Activated naive CD8-positive, alpha-beta T cell (primary cell): ENCODE measurements around the gene TTC7B.

Experiments
- H3K27ac Mint-ChIP-seq: one replicate; pipeline ENCODE4 v1.8.0; 2021; ENCODE audit warnings: mixed read lengths
- H3K27me3 Mint-ChIP-seq: one replicate; pipeline ENCODE4 v1.8.0; 2021; ENCODE audit warnings: mixed read lengths
- H3K36me3 Mint-ChIP-seq: one replicate; pipeline ENCODE4 v1.8.0; 2021; ENCODE audit warnings: mixed read lengths
- H3K4me1 Mint-ChIP-seq: one replicate; pipeline ENCODE4 v1.8.0; 2021; ENCODE audit warnings: low read depth, mixed read lengths
- H3K4me3 Mint-ChIP-seq: one replicate; pipeline ENCODE4 v1.8.0; 2021; ENCODE audit warnings: mild to moderate bottlenecking, mixed read lengths
- H3K9me3 Mint-ChIP-seq: one replicate; pipeline ENCODE4 v1.8.0; 2021; ENCODE audit warnings: low read depth, mixed read lengths

Gene TTC7B

GRCh38 chr14:90611936-90612335 lies 204.3 kb downstream of the TTC7B start:
- Mint-ChIP-seq H3K36me3 (no peaks in the 10 kb centered on the region), H3K9me3 (no peaks in the 10 kb centered on the region), H3K27ac (no peak overlapping the region), H3K4me1 (no peaks in the 10 kb centered on the region), H3K4me3 (no peak overlapping the region), H3K27me3 (no peaks in the 10 kb centered on the region)

DNA sequence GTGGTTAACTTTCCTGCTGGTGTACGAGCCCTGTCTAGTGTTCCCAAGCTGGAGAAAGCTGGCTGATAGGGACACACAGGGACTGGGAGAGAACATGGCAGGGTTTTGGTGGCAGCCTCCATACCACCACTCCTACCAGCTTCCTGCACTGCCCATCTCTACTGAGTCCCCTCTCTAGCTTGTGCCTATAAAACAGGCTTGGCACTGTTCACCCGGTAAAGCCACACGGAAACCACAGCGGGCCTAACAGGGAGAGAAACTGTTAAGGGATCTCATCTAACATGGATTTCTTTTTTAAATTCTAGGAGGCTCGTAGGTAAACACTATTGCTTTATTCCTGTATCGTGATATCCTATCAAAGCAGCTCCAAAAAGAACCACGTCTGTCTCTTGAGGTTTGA lies 204.7 kb downstream of the TTC7B start:
- Mint-ChIP-seq H3K27me3 (no peaks in the 10 kb centered on the region), H3K4me1 (no peaks in the 10 kb centered on the region), H3K36me3 (no peaks in the 10 kb centered on the region), H3K27ac (no peak overlapping the region), H3K4me3 (no peak overlapping the region), H3K9me3 (no peaks in the 10 kb centered on the region)

GRCh38 chr14:90610346-90611040 lies 205.7 kb downstream of the TTC7B start:
- no peak overlapping the region for H3K27ac Mint-ChIP-seq

GRCh38 chr14:90609376-90609775 lies 206.9 kb downstream of the TTC7B start:
- Mint-ChIP-seq H3K27ac (no peak overlapping the region), H3K27me3 (no peaks in the 10 kb centered on the region), H3K9me3 (no peaks in the 10 kb centered on the region), H3K36me3 (no peaks in the 10 kb centered on the region), H3K4me3 (no peak overlapping the region), H3K4me1 (no peaks in the 10 kb centered on the region)

More at GRCh38 chr14:90610346-90611040, 205.7 kb downstream of the TTC7B start:
- no peaks in the 10 kb centered on the region for H3K36me3 Mint-ChIP-seq
- no peak overlapping the region for H3K4me3 Mint-ChIP-seq
- no peaks in the 10 kb centered on the region for H3K9me3 Mint-ChIP-seq
- H3K27me3 Mint-ChIP-seq, result no peaks in the 10 kb centered on the region
- no peaks in the 10 kb centered on the region for H3K4me1 Mint-ChIP-seq

DNA sequence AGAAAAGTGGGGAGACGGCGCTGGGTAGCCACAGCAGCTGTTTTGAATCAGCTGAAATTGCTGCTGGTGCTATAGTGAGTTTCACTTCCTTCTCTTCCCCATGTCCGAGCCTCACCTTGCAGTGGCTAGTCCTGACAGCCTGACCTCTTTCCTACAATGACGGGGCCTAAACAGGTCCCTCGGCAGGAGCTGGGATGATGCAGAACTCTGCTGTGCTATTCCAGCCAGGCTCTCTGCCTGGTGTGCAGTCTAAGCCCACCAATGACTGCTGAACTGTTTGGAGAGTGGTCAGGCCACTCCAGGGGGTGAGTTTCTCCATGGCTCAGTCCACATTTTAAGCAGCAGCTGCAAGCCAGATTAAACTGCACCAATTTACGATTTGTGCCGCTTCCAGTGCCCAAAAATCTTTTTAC lies 207.3 kb downstream of the TTC7B start:
- H3K4me1 Mint-ChIP-seq, result no peaks in the 10 kb centered on the region
- H3K9me3 Mint-ChIP-seq, result no peaks in the 10 kb centered on the region
- H3K4me3 Mint-ChIP-seq, result no peak overlapping the region
- H3K27me3 Mint-ChIP-seq, result no peaks in the 10 kb centered on the region
- H3K27ac Mint-ChIP-seq, result no peak overlapping the region
- H3K36me3 Mint-ChIP-seq, result no peaks in the 10 kb centered on the region

- Mint-ChIP-seq H3K4me3 (no peak overlapping the region), H3K27ac (no peak overlapping the region), H3K4me1 (no peaks in the 10 kb centered on the region), H3K27me3 (no peaks in the 10 kb centered on the region), H3K36me3 (no peaks in the 10 kb centered on the region), H3K9me3 (no peaks in the 10 kb centered on the region)
Observed at GRCh38 chr14:90608281-90608680, 207.9 kb downstream of the TTC7B start.

GRCh38 chr14:90607141-90607540 lies 209.1 kb downstream of the TTC7B start:
- Mint-ChIP-seq H3K36me3 (no peaks in the 10 kb centered on the region), H3K4me1 (no peaks in the 10 kb centered on the region), H3K27me3 (peaks cover under 1% of the 10 kb centered on the region), H3K27ac (no peak overlapping the region), H3K4me3 (no peak overlapping the region), H3K9me3 (no peaks in the 10 kb centered on the region)

- Mint-ChIP-seq H3K27me3 (peaks cover 2% of the 10 kb centered on the region), H3K9me3 (no peaks in the 10 kb centered on the region), H3K27ac (no peak overlapping the region), H3K4me3 (no peak overlapping the region), H3K4me1 (no peaks in the 10 kb centered on the region), H3K36me3 (no peaks in the 10 kb centered on the region)
Observed at GRCh38 chr14:90606434-90606833, 209.8 kb downstream of the TTC7B start.

DNA sequence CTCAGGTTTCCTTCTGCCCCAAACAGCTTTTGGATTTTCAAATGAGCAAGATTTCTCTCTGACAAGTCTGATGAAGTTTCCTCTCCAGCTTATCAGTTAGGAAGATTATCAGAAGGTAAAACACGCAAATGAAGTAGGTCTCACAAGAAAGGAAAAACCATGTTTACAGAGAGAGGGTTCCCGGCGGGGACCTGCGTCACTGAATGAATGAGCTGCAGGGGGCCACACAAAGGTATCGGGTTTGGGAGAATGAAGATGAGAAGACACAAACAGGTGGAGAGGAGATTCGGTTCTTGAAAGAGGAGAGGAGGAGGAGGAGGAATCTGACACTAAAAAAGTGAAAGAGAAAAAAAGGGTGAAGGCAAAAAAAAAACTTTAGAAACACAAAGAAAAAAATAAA lies 210.8 kb downstream of the TTC7B start:
- Mint-ChIP-seq H3K27ac (no peak overlapping the region), H3K4me3 (no peak overlapping the region), H3K36me3 (no peaks in the 10 kb centered on the region), H3K27me3 (peaks cover 2% of the 10 kb centered on the region), H3K4me1 (no peaks in the 10 kb centered on the region), H3K9me3 (no peaks in the 10 kb centered on the region)

DNA sequence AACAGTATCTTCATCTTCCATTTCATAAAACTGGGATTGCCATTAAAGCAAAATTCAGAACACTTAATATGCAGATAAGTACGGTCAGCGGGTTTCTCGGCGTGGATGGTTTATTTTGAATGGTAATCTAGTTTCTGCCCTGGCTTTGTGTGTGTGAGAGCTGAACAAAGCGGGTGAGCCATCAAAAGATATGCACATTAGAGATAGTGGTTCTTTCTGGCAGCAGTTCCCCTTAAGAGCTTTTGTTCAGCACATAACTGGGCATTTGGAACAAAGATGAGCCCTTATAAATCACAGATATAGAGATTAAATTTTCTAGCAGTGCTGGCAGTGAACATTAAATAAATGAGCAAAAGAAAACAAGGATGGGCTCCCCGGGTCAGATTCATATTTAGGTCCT lies 211.9 kb downstream of the TTC7B start:
- Mint-ChIP-seq H3K4me3 (no peak overlapping the region), H3K36me3 (no peaks in the 10 kb centered on the region), H3K4me1 (no peaks in the 10 kb centered on the region), H3K27me3 (peaks cover 4% of the 10 kb centered on the region), H3K9me3 (no peaks in the 10 kb centered on the region), H3K27ac (no peak overlapping the region)

DNA sequence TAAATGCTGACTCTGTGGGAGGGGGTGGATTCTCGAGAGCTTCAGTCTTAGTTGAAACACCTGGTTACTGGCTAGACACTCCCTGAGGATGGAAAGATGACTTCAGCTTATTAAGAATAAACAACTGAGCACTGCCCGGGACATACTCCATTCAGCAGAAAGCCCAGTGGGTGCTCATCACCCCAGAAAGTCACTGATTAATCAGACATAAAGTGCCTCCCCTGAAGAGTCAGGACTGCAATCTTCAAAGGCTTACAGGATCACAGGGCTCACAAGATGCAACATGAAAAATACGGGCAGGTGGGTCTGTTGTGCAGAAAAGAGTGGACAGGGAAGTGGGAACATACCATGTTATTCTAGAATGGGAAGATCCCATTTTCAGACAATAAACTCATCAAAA lies 212.4 kb downstream of the TTC7B start:
- Mint-ChIP-seq H3K36me3 (no peaks in the 10 kb centered on the region), H3K4me3 (no peak overlapping the region), H3K27me3 (peaks cover 4% of the 10 kb centered on the region), H3K4me1 (no peaks in the 10 kb centered on the region), H3K9me3 (no peaks in the 10 kb centered on the region), H3K27ac (no peak overlapping the region)

- no peaks in the 10 kb centered on the region for H3K9me3 Mint-ChIP-seq
- H3K36me3 Mint-ChIP-seq, result no peaks in the 10 kb centered on the region
- H3K27ac Mint-ChIP-seq, result no peak overlapping the region
- H3K4me1 Mint-ChIP-seq, result no peaks in the 10 kb centered on the region
- H3K4me3 Mint-ChIP-seq, result no peak overlapping the region
- peaks cover 4% of the 10 kb centered on the region for H3K27me3 Mint-ChIP-seq
Observed at GRCh38 chr14:90603336-90603735, 212.9 kb downstream of the TTC7B start.

GRCh38 chr14:90602088-90602687 lies 214.0 kb downstream of the TTC7B start:
- H3K27ac Mint-ChIP-seq, result no peak overlapping the region
- H3K27me3 Mint-ChIP-seq, result peaks cover 4% of the 10 kb centered on the region
- no peaks in the 10 kb centered on the region for H3K9me3 Mint-ChIP-seq
- no peaks in the 10 kb centered on the region for H3K4me1 Mint-ChIP-seq
- no peak overlapping the region for H3K4me3 Mint-ChIP-seq
- no peaks in the 10 kb centered on the region for H3K36me3 Mint-ChIP-seq

DNA sequence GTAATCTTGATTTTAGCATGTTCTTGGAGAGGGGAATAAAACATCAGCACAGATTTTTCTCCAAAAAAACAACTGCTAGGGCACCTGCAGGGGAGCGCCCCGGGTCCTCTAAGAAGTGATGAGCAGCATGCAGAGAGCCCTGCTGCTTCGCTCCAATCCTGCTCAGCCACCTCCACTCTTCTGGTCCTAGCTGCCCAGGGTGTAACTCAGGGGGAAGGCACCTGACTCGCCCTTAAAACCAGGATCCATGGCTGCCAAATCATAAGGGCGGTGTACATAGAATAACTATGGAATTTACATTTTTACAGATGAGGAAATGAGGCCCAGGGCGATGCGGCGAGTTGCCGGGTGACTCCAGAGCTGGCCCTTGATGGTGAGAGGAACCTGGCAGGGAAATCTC lies 214.7 kb downstream of the TTC7B start:
- Mint-ChIP-seq H3K4me3 (no peak overlapping the region), H3K27ac (no peak overlapping the region), H3K9me3 (no peaks in the 10 kb centered on the region), H3K4me1 (no peaks in the 10 kb centered on the region), H3K36me3 (no peaks in the 10 kb centered on the region), H3K27me3 (peaks cover 4% of the 10 kb centered on the region)

DNA sequence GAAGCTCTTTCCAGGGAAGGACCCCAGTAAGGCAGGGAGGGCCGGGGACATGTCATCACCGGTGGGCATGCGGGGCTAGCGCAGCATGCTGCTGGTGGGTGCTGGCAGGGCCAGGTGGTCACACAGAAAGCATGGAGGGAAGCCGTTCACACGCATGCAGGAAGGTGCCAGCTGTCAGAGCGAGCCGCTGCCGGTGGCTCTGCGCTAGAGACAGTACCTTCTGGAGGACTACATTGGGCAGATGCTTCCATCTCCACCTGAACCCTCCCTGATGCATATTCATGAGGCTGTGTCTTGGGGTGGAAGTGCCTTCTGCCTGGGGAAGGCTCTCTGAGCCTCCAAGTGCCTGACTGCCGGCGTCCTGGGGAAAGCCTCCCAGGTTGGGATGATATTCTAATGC lies 215.6 kb downstream of the TTC7B start:
- Mint-ChIP-seq H3K4me3 (no peak overlapping the region), H3K36me3 (no peaks in the 10 kb centered on the region), H3K27me3 (peaks cover 4% of the 10 kb centered on the region), H3K9me3 (no peaks in the 10 kb centered on the region), H3K4me1 (no peaks in the 10 kb centered on the region), H3K27ac (no peak overlapping the region)
